Measurements from ENCODE around the gene NUDT16L1. TPM values are rescaled to one million over a fixed set of nuclear protein-coding genes. Genes with fewer than 3 reads are reported as not detected.

The NUDT16L1 gene
- polyA plus RNA-seq, 3 donors: 22.0 to 47.2 (median 31.0) TPM

GRCh38 chr16:4689864-4690704 is 3.3 kb upstream of the NUDT16L1 start:
- H3K27ac ChIP-seq (ENCODE audit: low read depth, low read length): no peak overlapping the region
- WGBS, 3 donors: 81 to 87% (median 84%) methylated on average over 31 of the region's 31 CpGs

- 48 to 75% (median 51%) methylated on average over 19 of the region's 19 CpGs for WGBS, 3 donors
These were observed 2.3 kb upstream of the NUDT16L1 start for GRCh38 chr16:4690946-4691665.

GRCh38 chr16:4691666-4692412 is 1.5 kb upstream of the NUDT16L1 start:
- WGBS, 3 donors: 73 to 81% (median 78%) methylated on average over 20 of the region's 20 CpGs
- no peak overlapping the region for H3K27ac ChIP-seq (ENCODE audit: low read depth, low read length)

More at GRCh38 chr16:4690946-4691665, 2.3 kb upstream of the NUDT16L1 start:
- no peak overlapping the region for H3K27ac ChIP-seq (ENCODE audit: low read depth, low read length)

GRCh38 chr16:4692460-4693295 is 684 bp upstream of the NUDT16L1 start:
- WGBS, 3 donors: 18 to 26% (median 20%) methylated on average over 30 to 31 of the region's 31 CpGs

GRCh38 chr16:4693956-4694641 is 737 bp downstream of the NUDT16L1 start:
- 1 to 2% (median 1%) methylated on average over 42 to 54 of the region's 54 CpGs for WGBS, 3 donors
- H3K27ac ChIP-seq (ENCODE audit: low read depth, low read length): no peak overlapping the region

More at GRCh38 chr16:4692460-4693295, 684 bp upstream of the NUDT16L1 start:
- no peak overlapping the region for H3K27ac ChIP-seq (ENCODE audit: low read depth, low read length)

GRCh38 chr16:4694642-4695451 is 1.5 kb downstream of the NUDT16L1 start:
- H3K27ac ChIP-seq (ENCODE audit: low read depth, low read length): no peak overlapping the region
- 49 to 57% (median 54%) methylated on average over 23 to 26 of the region's 26 CpGs for WGBS, 3 donors

- H3K27ac ChIP-seq (ENCODE audit: low read depth, low read length): no peak overlapping the region
- 60 to 67% (median 60%) methylated on average over 12 of the region's 12 CpGs for WGBS, 3 donors
These were observed 2.3 kb downstream of the NUDT16L1 start for GRCh38 chr16:4695473-4696171.

- WGBS, 3 donors: 51 to 61% (median 61%) methylated on average over 19 of the region's 19 CpGs
- no peak overlapping the region for H3K27ac ChIP-seq (ENCODE audit: low read depth, low read length)
These were observed 3.0 kb downstream of the NUDT16L1 start for GRCh38 chr16:4696172-4696904.

GRCh38 chr16:4696905-4697847 is 3.8 kb downstream of the NUDT16L1 start:
- WGBS, 3 donors: 58 to 83% (median 83%) methylated on average over 33 of the region's 33 CpGs
- no peak overlapping the region for H3K27ac ChIP-seq (ENCODE audit: low read depth, low read length)

- H3K27ac ChIP-seq (ENCODE audit: low read depth, low read length): no peak overlapping the region
- WGBS, 3 donors: 79 to 85% (median 83%) methylated on average over 9 of the region's 9 CpGs
These were observed 4.5 kb downstream of the NUDT16L1 start for GRCh38 chr16:4697848-4698291.

- H3K27ac ChIP-seq (ENCODE audit: low read depth, low read length): no peak overlapping the region
- WGBS, 3 donors: 90 to 94% (median 92%) methylated on average over 32 to 36 of the region's 36 CpGs
These were observed 5.1 kb downstream of the NUDT16L1 start for GRCh38 chr16:4698321-4699045.

- WGBS, 3 donors: 90 to 95% (median 90%) methylated on average over 19 of the region's 19 CpGs
These were observed 5.7 kb downstream of the NUDT16L1 start for GRCh38 chr16:4699046-4699556.

GRCh38 chr16:4700380-4700996 is 7.1 kb downstream of the NUDT16L1 start:
- WGBS, 3 donors: 94 to 95% (median 94%) methylated on average over 13 of the region's 13 CpGs
- H3K27ac ChIP-seq (ENCODE audit: low read depth, low read length): no peak overlapping the region

More at GRCh38 chr16:4699046-4699556, 5.7 kb downstream of the NUDT16L1 start:
- no peak overlapping the region for H3K27ac ChIP-seq (ENCODE audit: low read depth, low read length)
